Activated CD4-positive, alpha-beta T cell treated with anti-CD3 and anti-CD28 coated beads, Interleukin-2, amount 50 U/mL, for 4 hours (primary cell): Measurements from ENCODE around the gene SPATS2L.

Experiments used
- DNase-seq, 2 experiments: peaks; one replicate each; pipeline ENCODE4 v3.0.0-alpha.2; 2020

The SPATS2L gene

DNA sequence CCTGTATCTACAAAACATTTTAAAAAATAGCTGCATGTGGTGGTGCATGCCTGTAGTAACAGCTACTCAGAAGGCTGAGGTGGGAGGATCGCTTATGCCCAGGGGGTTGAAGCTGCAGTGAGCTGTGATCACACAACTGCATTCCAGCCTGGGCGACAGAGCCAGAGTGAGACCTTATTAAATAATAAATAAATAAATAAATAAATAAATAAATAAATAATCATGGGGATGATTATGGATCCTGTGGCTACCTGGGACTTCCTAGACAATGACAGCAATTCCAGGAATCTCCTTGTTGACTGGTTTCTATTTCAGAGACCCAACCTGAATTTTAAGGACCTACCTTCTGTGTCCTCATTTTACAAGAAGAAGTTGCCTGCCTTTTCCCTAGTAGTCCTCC, 111.9 kb downstream of the SPATS2L start:
- DNase-seq = no peak

- no peak for DNase-seq
Observed at GRCh38 chr2:200419325-200419724, 112.8 kb downstream of the SPATS2L start.

DNA sequence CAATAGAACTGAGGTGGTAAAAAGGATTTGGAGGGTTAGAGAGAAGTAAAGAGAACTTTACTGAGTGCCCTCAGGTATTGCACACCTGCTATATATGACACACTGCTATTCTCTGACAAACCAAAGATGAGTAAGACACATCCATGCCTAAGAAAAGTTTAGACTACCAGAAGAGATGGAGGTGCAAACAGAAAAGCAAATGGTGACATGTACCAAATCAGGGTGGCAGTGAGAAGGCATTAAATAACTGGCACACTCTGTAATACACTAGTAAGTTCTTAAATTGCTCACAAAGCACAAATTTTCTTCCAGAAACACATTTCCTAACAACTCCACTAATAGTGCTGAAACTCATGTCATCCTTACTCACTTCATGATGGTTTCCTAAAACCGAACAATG, 114.8 kb downstream of the SPATS2L start:
- DNase-seq = no peak

DNA sequence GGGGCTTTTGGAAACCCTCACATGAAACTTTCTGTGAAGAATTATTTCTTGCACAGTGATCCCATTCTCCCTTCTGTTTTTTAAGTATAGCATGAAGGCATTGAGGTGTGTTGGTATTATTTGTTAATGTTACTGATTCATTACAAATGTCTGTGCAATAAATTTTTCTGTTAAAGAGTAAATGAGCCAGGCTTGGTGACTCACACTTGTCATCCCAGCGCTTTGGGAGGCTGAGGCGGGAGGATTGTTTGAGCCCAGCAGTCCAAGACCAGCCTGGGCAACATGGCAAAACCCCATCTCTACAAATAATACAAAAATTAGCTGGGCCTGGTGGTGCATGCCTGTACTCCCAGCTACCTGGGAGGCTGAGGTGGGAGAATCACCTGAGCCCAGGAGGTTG, 115.6 kb downstream of the SPATS2L start:
- no peak for DNase-seq

DNA sequence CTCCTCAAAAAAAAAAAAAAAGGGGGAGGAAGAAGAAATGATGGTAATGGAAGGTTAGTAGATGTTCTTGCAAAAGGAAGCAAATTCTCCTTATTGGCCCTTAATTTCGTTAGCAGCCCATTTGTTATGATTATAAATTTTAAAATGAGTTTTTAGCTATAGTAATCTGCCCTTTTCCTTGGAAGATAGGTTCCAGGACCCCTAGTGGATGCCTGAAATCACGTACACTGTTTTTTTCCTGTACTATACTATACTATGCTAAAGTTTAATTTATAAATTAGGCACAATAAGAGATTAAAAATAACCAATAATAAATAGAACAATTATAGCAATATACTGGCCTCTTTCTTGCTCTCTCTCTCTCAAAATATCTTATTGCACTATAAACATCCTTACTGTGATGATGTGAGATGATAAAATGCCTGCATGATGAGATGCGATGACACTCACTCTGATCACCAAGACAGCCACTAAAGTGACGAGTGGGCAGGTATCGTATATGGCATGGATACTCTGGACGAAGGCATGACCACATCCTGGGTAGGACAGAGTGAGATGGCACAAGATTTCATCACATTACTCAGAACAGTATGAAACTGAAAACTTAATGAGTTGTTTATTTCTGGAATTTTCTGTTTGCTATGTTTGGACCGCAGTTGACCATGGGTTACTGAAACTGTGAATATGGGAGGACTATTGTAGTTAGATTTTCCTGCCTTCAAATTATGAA, 116.2 kb downstream of the SPATS2L start:
- no peak for DNase-seq

- DNase-seq = no peak
Observed at GRCh38 chr2:200423541-200423940, 117.0 kb downstream of the SPATS2L start.

- DNase-seq = no peak
Observed at GRCh38 chr2:200425026-200425821, 118.7 kb downstream of the SPATS2L start.

DNA sequence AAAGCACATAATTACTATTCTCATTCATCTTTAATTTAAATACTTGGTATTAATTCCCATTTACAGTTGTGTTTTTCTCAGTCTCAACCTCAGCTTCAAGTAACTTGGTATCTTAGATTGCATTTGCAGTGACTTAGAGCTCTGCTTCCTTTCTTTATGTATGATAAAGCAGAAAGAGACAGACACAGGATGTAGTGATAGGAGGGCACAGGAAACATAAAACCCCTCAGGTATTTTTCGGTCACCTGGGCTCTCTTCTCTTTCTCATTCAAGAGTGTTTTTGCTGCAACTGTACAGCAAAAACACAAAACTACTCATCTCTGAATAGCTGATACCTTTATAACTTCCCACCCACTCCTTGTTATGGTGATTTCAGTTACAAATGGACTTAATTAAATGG, 120.3 kb downstream of the SPATS2L start:
- no peak for DNase-seq

GRCh38 chr2:200428961-200429665, 122.6 kb downstream of the SPATS2L start:
- DNase-seq = no peak

DNA sequence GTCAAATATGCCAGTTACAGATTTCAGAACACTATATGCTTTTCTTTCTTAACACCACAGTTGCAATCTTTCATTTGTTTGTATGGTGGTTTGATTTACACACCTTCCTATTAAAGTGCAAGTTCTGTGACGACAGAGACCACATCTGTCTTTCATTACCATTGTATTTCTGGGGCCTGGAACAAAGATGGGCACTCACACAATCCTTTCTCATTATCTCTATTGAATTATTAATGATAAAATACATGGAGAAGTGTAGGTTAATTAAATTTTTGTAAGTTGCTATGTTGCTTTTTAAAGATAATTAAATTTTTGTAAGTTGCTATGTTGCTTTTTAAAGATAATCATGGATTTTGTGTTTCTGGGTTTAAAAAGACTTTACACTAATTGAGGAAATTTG, 123.5 kb downstream of the SPATS2L start:
- DNase-seq = no peak

DNA sequence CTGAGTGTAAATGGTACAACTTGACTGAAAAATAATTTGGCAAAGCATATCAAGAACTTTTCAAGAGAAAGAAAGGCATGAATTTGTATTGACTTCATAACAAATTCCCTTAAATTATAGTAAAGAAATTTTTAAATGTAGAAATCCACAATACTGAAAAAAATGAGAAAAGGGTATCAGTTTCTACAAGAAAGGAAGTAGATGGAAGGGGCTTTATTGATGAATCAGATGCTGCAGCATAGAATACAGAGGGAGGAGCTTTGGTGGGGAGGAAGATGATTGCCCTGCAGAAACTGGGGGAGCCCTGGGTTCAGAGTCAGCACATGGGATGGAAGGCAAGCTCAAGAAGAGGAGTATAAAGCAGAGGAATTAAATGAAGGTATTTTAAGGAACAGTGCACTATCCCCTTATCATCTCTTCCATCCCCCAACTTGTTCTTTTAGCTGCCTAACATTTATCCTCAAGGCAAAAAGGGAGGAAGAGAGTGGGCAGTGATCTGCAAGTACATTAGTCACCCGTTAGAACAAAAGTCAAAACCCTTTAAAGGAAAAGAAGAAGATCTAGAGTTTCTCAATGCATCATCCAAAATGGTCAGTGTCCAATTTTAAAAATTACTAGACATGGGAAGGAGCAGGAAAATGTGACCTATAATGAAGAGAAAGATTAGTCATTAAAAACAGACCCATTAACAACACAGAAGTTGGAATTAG, 125.7 kb downstream of the SPATS2L start:
- no peak for DNase-seq

DNA sequence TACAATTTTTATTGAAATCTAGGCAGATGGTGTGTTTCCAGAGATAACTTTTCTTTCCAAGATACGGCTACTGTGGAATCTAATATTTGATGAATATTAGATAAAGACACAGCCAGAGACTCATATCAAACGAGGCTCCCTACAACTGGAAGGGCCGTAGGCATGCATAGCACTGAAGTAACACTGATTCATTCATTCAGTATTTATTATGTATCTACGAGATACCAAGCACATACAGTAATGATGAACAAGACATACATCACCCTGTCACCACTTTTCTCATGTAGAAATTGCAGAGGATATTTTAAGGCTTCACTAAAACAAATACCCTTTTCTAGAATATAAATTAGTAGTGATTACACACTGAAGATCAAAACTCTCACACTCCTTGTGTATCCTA, 128.9 kb downstream of the SPATS2L start:
- DNase-seq = no peak

GRCh38 chr2:200438251-200438650, 131.8 kb downstream of the SPATS2L start:
- DNase-seq = no peak

DNA sequence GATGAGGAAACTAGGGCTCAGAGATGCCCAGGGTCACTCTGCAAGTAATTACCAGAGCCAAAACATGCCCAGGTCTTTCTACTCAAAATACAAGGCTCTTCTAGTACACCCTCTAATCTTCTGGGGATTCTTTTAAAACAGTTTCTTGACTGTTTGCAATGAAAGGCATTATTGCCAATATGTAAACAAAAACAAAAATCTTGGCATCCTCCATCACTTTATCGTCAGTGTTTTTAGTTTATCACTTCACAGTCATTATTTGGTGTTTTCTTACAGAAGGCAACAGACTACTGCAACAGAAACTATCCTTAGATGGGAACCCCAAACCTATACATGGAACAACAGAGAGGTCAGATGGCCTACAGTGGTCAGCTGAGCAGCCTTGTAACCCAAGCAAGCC, 132.4 kb downstream of the SPATS2L start:
- DNase-seq = no peak

- no peak for DNase-seq
Observed at GRCh38 chr2:200439981-200440380, 133.5 kb downstream of the SPATS2L start.

- DNase-seq = no peak
Observed at GRCh38 chr2:200442471-200442870, 136.0 kb downstream of the SPATS2L start.

- DNase-seq = no peak
Observed at GRCh38 chr2:200443376-200443775, 136.9 kb downstream of the SPATS2L start.

GRCh38 chr2:200443916-200444315, 137.4 kb downstream of the SPATS2L start:
- no peak for DNase-seq

DNA sequence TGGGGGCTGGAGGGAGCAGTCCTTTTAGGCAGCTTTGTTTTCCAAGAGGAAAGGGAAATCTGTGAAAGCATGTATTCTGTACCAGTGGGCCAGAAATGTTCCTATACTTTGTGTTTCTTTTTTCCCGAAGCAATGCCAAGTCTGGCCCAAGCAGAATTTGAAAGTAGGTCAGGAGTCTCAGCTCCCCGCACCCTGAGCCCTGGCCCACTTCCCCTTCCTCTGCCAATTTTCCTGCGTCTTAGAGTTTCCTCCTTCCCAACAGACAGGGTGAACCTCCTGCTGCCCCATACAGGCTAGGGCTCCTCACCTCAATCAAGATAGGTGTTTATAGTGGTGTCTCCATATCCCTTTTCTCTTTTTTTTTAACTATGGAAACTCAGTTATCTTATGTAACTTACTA, 138.0 kb downstream of the SPATS2L start:
- no peak for DNase-seq

- DNase-seq = no peak
Observed at GRCh38 chr2:200445284-200445683, 138.8 kb downstream of the SPATS2L start.

DNA sequence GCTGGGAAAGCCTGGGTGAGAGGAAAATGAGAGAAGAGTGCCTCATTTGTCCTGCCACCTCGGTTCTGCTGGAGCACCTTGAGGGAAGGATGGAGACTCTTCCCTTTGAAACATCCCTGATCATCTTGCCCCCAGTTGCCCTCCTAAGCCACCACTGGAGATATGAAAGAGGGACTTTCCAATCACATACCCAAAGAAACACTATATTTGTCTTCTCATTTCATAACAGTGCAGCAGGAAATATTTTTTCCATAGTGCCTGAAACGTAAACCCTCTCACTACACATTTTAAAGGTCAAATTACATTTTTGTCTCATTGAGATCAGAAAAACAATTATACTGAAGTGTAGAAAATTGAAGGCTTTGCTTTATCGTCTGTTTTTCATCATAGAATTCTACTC, 140.1 kb downstream of the SPATS2L start:
- no peak for DNase-seq

DNA sequence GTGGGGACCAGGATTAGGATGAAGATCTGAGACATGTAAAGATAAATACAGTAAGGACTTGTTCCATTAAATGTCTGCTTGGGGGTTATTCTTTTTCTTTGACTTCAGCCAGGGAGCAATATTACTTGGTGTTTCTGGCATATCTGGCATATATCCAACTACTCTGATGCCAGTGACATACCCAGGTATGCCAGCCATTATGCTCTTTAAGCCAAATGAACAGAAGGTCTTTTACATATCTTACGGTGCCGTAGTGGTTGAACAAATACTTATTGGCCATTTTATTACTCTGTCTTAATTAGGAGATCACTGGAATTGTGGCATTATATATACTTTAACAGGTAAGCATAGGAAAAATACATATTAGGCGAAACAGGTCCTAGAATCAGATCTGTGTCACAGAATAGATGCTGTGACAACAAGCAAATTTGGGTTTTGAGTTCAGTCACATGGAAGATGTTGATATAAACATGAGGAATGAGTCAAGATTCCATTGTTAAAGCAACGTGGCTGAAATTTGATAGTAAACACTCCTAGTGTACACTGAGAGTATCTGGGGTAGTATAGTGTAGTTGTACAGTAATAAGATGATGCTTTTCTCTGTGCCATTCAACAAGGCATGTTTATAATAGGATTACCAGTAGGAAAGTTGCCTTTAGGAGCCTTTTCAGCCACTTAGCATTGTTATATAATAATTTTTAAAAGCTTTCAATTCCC, 140.8 kb downstream of the SPATS2L start:
- DNase-seq = no peak

DNA sequence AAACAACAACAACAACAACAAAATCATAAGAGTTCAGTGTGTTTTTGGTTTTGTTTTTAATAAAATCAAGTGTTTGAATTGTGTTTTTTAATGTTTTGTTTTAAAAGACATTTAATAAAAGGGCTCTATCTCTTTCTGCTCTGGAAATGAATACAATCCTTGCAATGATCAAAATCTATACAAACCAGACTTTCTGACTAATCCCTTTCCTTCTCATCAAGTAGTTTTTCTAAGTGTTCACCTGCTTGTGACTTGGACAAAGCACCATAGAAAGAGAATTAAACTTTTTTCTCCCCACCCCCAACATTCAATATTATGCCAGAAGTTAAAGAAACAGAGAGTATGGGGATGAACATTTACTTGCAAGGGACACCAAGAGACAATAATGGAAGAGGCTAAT, 142.0 kb downstream of the SPATS2L start:
- no peak for DNase-seq
